ENCODE measurements around the gene PDZD7.

DNA sequence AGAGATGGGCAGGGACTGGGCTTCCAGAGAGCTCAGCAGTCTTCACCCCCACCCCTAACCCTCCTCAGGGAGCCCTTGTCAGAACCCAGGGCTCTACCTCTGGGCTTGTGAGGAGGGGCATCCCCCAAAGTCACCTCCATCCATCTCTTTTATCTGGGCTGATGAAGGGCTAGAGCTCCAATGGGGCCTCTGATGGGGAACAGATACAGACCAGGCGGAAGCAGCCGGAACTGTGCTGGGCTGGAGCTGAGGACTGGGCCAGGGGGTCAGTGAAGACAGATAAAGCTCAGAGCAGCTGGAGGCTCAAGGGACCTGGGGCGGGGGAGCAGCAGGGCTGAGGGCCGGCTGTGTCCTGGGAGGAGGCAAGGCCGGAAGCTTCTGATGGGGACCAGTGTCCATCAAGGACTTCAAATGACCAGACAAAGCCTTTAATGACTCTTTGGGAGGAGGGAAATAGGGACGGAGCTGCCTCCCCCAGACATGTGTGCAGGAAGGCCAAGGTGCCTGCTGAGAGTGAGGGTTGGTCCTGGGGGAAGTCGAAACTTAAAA is 41.0 kb upstream of the PDZD7 start:
- TF ChIP-seq, protein P1, sequence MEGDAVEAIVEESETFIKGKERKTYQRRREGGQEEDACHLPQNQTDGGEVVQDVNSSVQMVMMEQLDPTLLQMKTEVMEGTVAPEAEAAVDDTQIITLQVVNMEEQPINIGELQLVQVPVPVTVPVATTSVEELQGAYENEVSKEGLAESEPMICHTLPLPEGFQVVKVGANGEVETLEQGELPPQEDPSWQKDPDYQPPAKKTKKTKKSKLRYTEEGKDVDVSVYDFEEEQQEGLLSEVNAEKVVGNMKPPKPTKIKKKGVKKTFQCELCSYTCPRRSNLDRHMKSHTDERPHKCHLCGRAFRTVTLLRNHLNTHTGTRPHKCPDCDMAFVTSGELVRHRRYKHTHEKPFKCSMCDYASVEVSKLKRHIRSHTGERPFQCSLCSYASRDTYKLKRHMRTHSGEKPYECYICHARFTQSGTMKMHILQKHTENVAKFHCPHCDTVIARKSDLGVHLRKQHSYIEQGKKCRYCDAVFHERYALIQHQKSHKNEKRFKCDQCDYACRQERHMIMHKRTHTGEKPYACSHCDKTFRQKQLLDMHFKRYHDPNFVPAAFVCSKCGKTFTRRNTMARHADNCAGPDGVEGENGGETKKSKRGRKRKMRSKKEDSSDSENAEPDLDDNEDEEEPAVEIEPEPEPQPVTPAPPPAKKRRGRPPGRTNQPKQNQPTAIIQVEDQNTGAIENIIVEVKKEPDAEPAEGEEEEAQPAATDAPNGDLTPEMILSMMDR (IDR thresholded peaks at IDR 0.05; ENCODE audit: control extremely low read depth in 1 of 3, insufficient read depth in 1 of 3, low read depth in 1 of 3, low read length in 3 of 3): no peak
- TF ChIP-seq EZH2 (IDR thresholded peaks at IDR 0.05; ENCODE audit: low read depth, low read length, severe bottlenecking) (no peak), EP300 (IDR thresholded peaks at IDR 0.05; ENCODE audit: borderline replicate concordance in 1 of 2, low read depth in 2 of 2, low read length in 2 of 2) (no peak), SUZ12 (IDR thresholded peaks at IDR 0.05; ENCODE audit: low read length) (no peak), POLR2A (IDR thresholded peaks at IDR 0.05; ENCODE audit: control extremely low read depth in 1 of 2, low read depth in 2 of 2, low read length in 2 of 2) (no peak), TAF1 (IDR thresholded peaks at IDR 0.05; ENCODE audit: low read depth, low read length) (no peak)

Data from H1 (cell line).